DND-41 (cell line): ENCODE data around the gene VTI1A.

Experiments
- ATAC-seq: fragments of 200-7000 bp; cut with Tn5 transposase; 3 replicates; pipeline ENCODE4 v1.9.1; 2021; ENCODE audit warnings: low read depth; ENCODE audit not compliant: insufficient read depth
- DNase-seq: peaks from one replicate; pipeline ENCODE4 v3.0.0-alpha.2; 2020
- H2AFZ ChIP-seq: 2 replicates; pipeline ENCODE4 v1.6.0; 2012; ENCODE audit warnings: low read depth, low read length
- H3K27ac ChIP-seq: 2 replicates; pipeline ENCODE4 v1.5.1; 2012; ENCODE audit warnings: low read length, inconsistent platforms
- H3K27me3 ChIP-seq: fragments of 200-600 bp; sonication (generic); 2 replicates; pipeline ENCODE4 v1.6.0; 2012; ENCODE audit warnings: low read length, mild to moderate bottlenecking, inconsistent platforms; ENCODE audit not compliant: insufficient read depth, poor library complexity
- H3K36me3 ChIP-seq: 2 replicates; pipeline ENCODE4 v1.5.1; 2012; ENCODE audit warnings: low read length, inconsistent platforms; ENCODE audit not compliant: insufficient read depth
- H3K4me1 ChIP-seq: 2 replicates; pipeline ENCODE4 v1.5.1; 2012; ENCODE audit warnings: mild to moderate bottlenecking, low read length; ENCODE audit not compliant: insufficient read depth
- H3K4me2 ChIP-seq: 2 replicates; pipeline ENCODE4 v1.6.0; 2012; ENCODE audit warnings: mild to moderate bottlenecking, moderate library complexity, low read length, inconsistent platforms; ENCODE audit not compliant: insufficient read depth
- H3K4me3 ChIP-seq, 2 experiments: fragments of 200-600 bp in 1 of 2; shearing (Covaris generic) in 1 of 2; 2 replicates each; pipeline ENCODE4 v1.5.1; 2012 to 2016; ENCODE audit warnings: inconsistent platforms in 2 of 2, low read length in 2 of 2, mild to moderate bottlenecking in 2 of 2, low read depth in 1 of 2, moderate library complexity in 1 of 2
- H3K79me2 ChIP-seq: 2 replicates; pipeline ENCODE4 v1.6.0; 2012; ENCODE audit warnings: low read length, inconsistent platforms; ENCODE audit not compliant: insufficient read depth
- H3K9ac ChIP-seq: 2 replicates; pipeline ENCODE4 v1.6.0; 2012; ENCODE audit warnings: low read depth, mild to moderate bottlenecking, inconsistent platforms, low read length, moderate library complexity
- H3K9me3 ChIP-seq: 2 replicates; pipeline ENCODE4 v1.5.1; 2012; ENCODE audit warnings: low read length, moderate library complexity, mild to moderate bottlenecking, inconsistent platforms; ENCODE audit not compliant: insufficient read depth, severe bottlenecking
- H4K20me1 ChIP-seq: 2 replicates; pipeline ENCODE4 v1.6.0; 2012; ENCODE audit warnings: low read length; ENCODE audit not compliant: insufficient read depth
- CTCF ChIP-seq: IDR thresholded peaks from 2 replicates; pipeline ENCODE4 v1.5.1; 2012; ENCODE audit warnings: borderline replicate concordance, low read length, moderate library complexity, mild to moderate bottlenecking; ENCODE audit not compliant: poor library complexity, severe bottlenecking; ENCODE audit errors: extremely low read depth
- EZH2 ChIP-seq: IDR thresholded peaks from 3 replicates; pipeline ENCODE4 v1.6.1; 2012; ENCODE audit warnings: borderline replicate concordance, low read depth, mild to moderate bottlenecking, moderate library complexity, low read length, inconsistent platforms; ENCODE audit not compliant: severe bottlenecking

Gene VTI1A

GRCh38 chr10:112607506-112607905 is 160.5 kb downstream of the VTI1A start:
- TF ChIP-seq EZH2 (no peak), CTCF (no peak)
- Histone ChIP-seq H2AFZ (no peak overlapping the region), H3K79me2 (no peaks in the 10 kb centered on the region)

GRCh38 chr10:112613620-112614019 is 166.6 kb downstream of the VTI1A start:
- Histone ChIP-seq H3K27me3 (no peaks in the 10 kb centered on the region), H2AFZ (no peak overlapping the region), H3K79me2 (no peaks in the 10 kb centered on the region), H3K9me3 (peaks cover 15% of the 10 kb centered on the region), H4K20me1 (no peaks in the 10 kb centered on the region), H3K4me3 (no peak overlapping the region), H3K27ac (no peak overlapping the region), H3K9ac (no peak overlapping the region), H3K4me1 (no peaks in the 10 kb centered on the region), H3K4me2 (no peak overlapping the region), H3K36me3 (peaks cover 2% of the 10 kb centered on the region; the same call in 1 of the 2 replicates)
- no peak for DNase-seq
- no peak for TF ChIP-seq EZH2
- no peak for TF ChIP-seq CTCF
- no peak for ATAC-seq

More at GRCh38 chr10:112607506-112607905, 160.5 kb downstream of the VTI1A start:
- H3K9ac ChIP-seq: no peak overlapping the region
- H3K36me3 ChIP-seq: no peaks in the 10 kb centered on the region
- no peaks in the 10 kb centered on the region for H4K20me1 ChIP-seq
- no peaks in the 10 kb centered on the region for H3K4me1 ChIP-seq
- no peak overlapping the region for H3K4me3 ChIP-seq
- no peaks in the 10 kb centered on the region for H3K9me3 ChIP-seq
- DNase-seq (no peak), ATAC-seq (no peak)
- H3K4me2 ChIP-seq: no peak overlapping the region
- no peaks in the 10 kb centered on the region for H3K27me3 ChIP-seq
- H3K27ac ChIP-seq: no peak overlapping the region

GRCh38 chr10:112614072-112614471 is 167.1 kb downstream of the VTI1A start:
- Histone ChIP-seq H3K27me3 (no peaks in the 10 kb centered on the region), H2AFZ (no peak overlapping the region), H3K9me3 (peaks cover 15% of the 10 kb centered on the region), H3K4me1 (no peaks in the 10 kb centered on the region), H3K4me2 (no peak overlapping the region), H3K27ac (no peak overlapping the region), H3K79me2 (no peaks in the 10 kb centered on the region), H3K36me3 (peaks cover 2% of the 10 kb centered on the region; the same call in 1 of the 2 replicates), H3K4me3 (no peak overlapping the region), H4K20me1 (no peaks in the 10 kb centered on the region), H3K9ac (no peak overlapping the region)
- no peak for TF ChIP-seq CTCF
- TF ChIP-seq EZH2: no peak
- DNase-seq (no peak), ATAC-seq (no peak)

- Histone ChIP-seq H4K20me1 (no peaks in the 10 kb centered on the region), H3K79me2 (no peaks in the 10 kb centered on the region), H3K9me3 (peaks cover 15% of the 10 kb centered on the region), H3K9ac (no peak overlapping the region), H2AFZ (no peak overlapping the region), H3K27ac (no peak overlapping the region), H3K4me2 (no peak overlapping the region), H3K27me3 (no peaks in the 10 kb centered on the region), H3K4me1 (no peaks in the 10 kb centered on the region), H3K4me3 (no peak overlapping the region), H3K36me3 (peaks cover 2% of the 10 kb centered on the region; the same call in 1 of the 2 replicates)
- DNase-seq: no peak
- no peak for TF ChIP-seq EZH2
- TF ChIP-seq CTCF: no peak
- no peak for ATAC-seq
These were observed 167.6 kb downstream of the VTI1A start for GRCh38 chr10:112614586-112614985.
